Measurements from ENCODE around the gene ZNF488. TPM values are rescaled to one million over a fixed set of nuclear protein-coding genes. Genes with fewer than 3 reads are reported as not detected.
"Not testable (repeated sequence)": the region's sequence is repeated elsewhere in the genome, so short reads cannot be mapped to it uniquely, and the experiment has no call there.

Gene ZNF488
- total RNA-seq, 4 donors from 2014 or later, result 0.59 to 1.1 (median 1.0) TPM; not detected in 1

GRCh38 chr10:47416305-47417218 lies 32.5 kb upstream of the ZNF488 start:
- not testable (repeated sequence) for H3K36me3 ChIP-seq; DNase-seq (ENCODE audit: low spot score in 2 of 2); H3K4me3 ChIP-seq; H3K9me3 ChIP-seq; H3K27ac ChIP-seq; H3K4me1 ChIP-seq; H3K27me3 ChIP-seq
- WGBS, 2 donors, result 72 to 83% methylated on average over 6 of the region's 6 CpGs

GRCh38 chr10:47415520-47416304 lies 31.6 kb upstream of the ZNF488 start:
- H3K36me3 ChIP-seq, result no peaks in the 10 kb centered on the region
- H3K27ac ChIP-seq, result no peak overlapping the region
- H3K9me3 ChIP-seq, result no peaks in the 10 kb centered on the region
- no peak for DNase-seq (ENCODE audit: low spot score in 2 of 2)
- no peaks in the 10 kb centered on the region for H3K4me1 ChIP-seq
- no peak overlapping the region for H3K4me3 ChIP-seq
- TF ChIP-seq CTCF (IDR thresholded peaks at IDR 0.05), result no peak
- TF ChIP-seq POLR2A (IDR thresholded peaks at IDR 0.05), result no peak
- WGBS, 2 donors, result 94 to 97% methylated on average over 4 to 5 of the region's 6 CpGs
- no peaks in the 10 kb centered on the region for H3K27me3 ChIP-seq

GRCh38 chr10:47414752-47415519 lies 30.8 kb upstream of the ZNF488 start:
- no peak overlapping the region for H3K4me3 ChIP-seq
- H3K9me3 ChIP-seq, result no peaks in the 10 kb centered on the region
- H3K27me3 ChIP-seq, result no peaks in the 10 kb centered on the region
- TF ChIP-seq CTCF (IDR thresholded peaks at IDR 0.05) (no peak), POLR2A (IDR thresholded peaks at IDR 0.05) (no peak), EP300 (IDR thresholded peaks at IDR 0.05) (no peak)
- no peak overlapping the region for H3K27ac ChIP-seq
- DNase-seq (ENCODE audit: low spot score in 2 of 2), result no peak
- H3K36me3 ChIP-seq, result no peaks in the 10 kb centered on the region
- whole genome bisulfite sequencing, 2 donors, result 77 to 87% methylated on average over 15 to 19 of the region's 19 CpGs
- H3K4me1 ChIP-seq, result no peaks in the 10 kb centered on the region

- WGBS, 2 donors, result 85 to 95% methylated on average over 2 of the region's 2 CpGs
- no peaks in the 10 kb centered on the region for H3K36me3 ChIP-seq
- H3K4me3 ChIP-seq, result no peak overlapping the region
- no peaks in the 10 kb centered on the region for H3K4me1 ChIP-seq
- no peak overlapping the region for H3K27ac ChIP-seq
- DNase-seq (ENCODE audit: low spot score in 2 of 2), result no peak
- TF ChIP-seq EP300 (IDR thresholded peaks at IDR 0.05), result no peak
- no peak for TF ChIP-seq POLR2A (IDR thresholded peaks at IDR 0.05)
- TF ChIP-seq CTCF (IDR thresholded peaks at IDR 0.05), result no peak
- H3K27me3 ChIP-seq, result no peaks in the 10 kb centered on the region
- no peaks in the 10 kb centered on the region for H3K9me3 ChIP-seq
Observed at GRCh38 chr10:47414227-47414592, 30.1 kb upstream of the ZNF488 start.

GRCh38 chr10:47413531-47414226 lies 29.6 kb upstream of the ZNF488 start:
- H3K9me3 ChIP-seq, result no peaks in the 10 kb centered on the region
- no peak overlapping the region for H3K4me3 ChIP-seq
- TF ChIP-seq EP300 (IDR thresholded peaks at IDR 0.05), result no peak
- no peaks in the 10 kb centered on the region for H3K27me3 ChIP-seq
- 86 to 90% methylated on average over 14 of the region's 14 CpGs for WGBS, 2 donors
- no peak for DNase-seq (ENCODE audit: low spot score in 2 of 2)
- H3K27ac ChIP-seq, result no peak overlapping the region
- no peaks in the 10 kb centered on the region for H3K36me3 ChIP-seq
- no peaks in the 10 kb centered on the region for H3K4me1 ChIP-seq

All from tibial nerve (tissue), 4 donors.